Neural cell (in vitro differentiated cells): ENCODE measurements around the gene SLC17A2.

Experiments
- EP300 ChIP-seq: fragments of 450-650 bp; conservative IDR thresholded peaks from 2 replicates; pipeline ENCODE4 v1.6.1; 2014; ENCODE audit warnings: antibody characterized with exemption, mild to moderate bottlenecking, moderate library complexity; ENCODE audit not compliant: poor library complexity, severe bottlenecking
- EZH2 ChIP-seq: fragments of 200-600, 300-800 bp; shearing (Covaris generic), sonication (generic); IDR thresholded peaks from 2 replicates; pipeline ENCODE4 v1.6.1; 2014; ENCODE audit warnings: antibody characterized with exemption, low read length, borderline replicate concordance, mild to moderate bottlenecking; ENCODE audit not compliant: insufficient read depth, poor library complexity, severe bottlenecking
- POLR2AphosphoS5 ChIP-seq: IDR thresholded peaks from 2 replicates; pipeline ENCODE4 v1.6.1; 2012
- REST ChIP-seq: IDR thresholded peaks from 2 replicates; pipeline ENCODE4 v1.6.1; 2012; ENCODE audit warnings: borderline replicate concordance
- SMC3 ChIP-seq: fragments of 450-650 bp; conservative IDR thresholded peaks from 2 replicates; pipeline ENCODE4 v1.6.1; 2014; ENCODE audit warnings: antibody characterized with exemption, mild to moderate bottlenecking, moderate library complexity; ENCODE audit not compliant: poor library complexity
- TAF1 ChIP-seq: IDR thresholded peaks from 2 replicates; pipeline ENCODE4 v1.6.1; 2012; ENCODE audit warnings: low read depth
- TF ChIP-seq, protein P1 (sequence below): fragments of 450-650 bp; IDR thresholded peaks from 2 replicates; pipeline ENCODE4 v1.5.1; 2014; ENCODE audit warnings: antibody characterized with exemption, mild to moderate bottlenecking, moderate library complexity; ENCODE audit not compliant: poor library complexity, severe bottlenecking

DNA sequence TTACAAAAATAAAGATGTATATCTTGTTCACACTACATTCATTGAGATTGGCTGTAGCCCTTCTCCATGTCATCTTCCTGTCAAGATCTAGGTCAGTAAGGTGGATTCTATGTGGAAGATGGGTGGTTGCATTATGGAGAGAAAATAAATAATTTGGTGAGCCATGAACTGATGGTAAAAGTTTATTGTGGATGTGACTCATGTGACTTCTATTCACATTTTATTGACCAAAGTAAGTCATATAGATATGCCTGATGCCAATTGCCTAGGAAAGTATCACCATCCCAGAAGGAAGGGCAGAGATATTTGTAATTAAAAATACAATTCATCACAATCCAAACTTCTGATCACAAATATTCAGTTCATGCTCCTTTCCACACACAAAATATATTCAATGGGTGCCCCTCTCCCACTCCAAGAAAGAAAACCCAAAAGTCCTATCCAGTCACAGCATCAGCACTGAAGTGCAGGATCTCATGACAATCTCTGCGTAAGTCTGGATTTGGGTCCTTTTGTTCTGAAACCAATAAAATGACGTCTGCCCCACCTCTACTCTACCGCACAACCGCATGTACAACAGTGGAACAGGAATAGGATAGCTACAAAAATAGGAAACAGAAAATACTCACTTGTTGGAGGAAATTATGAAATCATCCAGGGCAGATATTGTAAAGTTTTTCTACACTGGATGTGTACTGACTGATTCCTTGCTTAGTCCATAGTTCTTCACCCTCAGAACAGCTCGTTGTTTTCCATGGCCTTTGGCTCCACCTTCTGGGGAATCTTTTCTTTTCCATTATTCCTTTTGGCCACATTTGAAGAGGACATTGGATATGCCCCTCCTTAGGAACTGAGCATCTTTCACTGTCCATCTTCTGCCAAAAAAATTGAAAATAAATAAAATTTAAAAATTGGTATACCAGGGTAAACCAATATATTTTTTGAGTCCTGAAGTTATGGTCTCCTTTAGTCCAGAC lies 40.3 kb downstream of the SLC17A2 start:
- TF ChIP-seq EP300 (no peak), POLR2AphosphoS5 (no peak), EZH2 (no peak), TAF1 (no peak), REST (no peak), SMC3 (peak; percentile 87)
- TF ChIP-seq, protein P1, sequence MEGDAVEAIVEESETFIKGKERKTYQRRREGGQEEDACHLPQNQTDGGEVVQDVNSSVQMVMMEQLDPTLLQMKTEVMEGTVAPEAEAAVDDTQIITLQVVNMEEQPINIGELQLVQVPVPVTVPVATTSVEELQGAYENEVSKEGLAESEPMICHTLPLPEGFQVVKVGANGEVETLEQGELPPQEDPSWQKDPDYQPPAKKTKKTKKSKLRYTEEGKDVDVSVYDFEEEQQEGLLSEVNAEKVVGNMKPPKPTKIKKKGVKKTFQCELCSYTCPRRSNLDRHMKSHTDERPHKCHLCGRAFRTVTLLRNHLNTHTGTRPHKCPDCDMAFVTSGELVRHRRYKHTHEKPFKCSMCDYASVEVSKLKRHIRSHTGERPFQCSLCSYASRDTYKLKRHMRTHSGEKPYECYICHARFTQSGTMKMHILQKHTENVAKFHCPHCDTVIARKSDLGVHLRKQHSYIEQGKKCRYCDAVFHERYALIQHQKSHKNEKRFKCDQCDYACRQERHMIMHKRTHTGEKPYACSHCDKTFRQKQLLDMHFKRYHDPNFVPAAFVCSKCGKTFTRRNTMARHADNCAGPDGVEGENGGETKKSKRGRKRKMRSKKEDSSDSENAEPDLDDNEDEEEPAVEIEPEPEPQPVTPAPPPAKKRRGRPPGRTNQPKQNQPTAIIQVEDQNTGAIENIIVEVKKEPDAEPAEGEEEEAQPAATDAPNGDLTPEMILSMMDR, result peak; percentile 82
